ENCODE data around the gene DGKQ. TPM values are rescaled to one million over a fixed set of nuclear protein-coding genes. Genes with fewer than 3 reads are reported as not detected.
"Not testable (repeated sequence)": the region's sequence is repeated elsewhere in the genome, so short reads cannot be mapped to it uniquely, and the experiment has no call there.

Gene DGKQ
- total and polyA plus RNA-seq, 2 of the 13 experiments (the other 11 are each of a cell fraction or from before 2014, with no cell fraction given): 4.5 to 7.2 TPM

DNA sequence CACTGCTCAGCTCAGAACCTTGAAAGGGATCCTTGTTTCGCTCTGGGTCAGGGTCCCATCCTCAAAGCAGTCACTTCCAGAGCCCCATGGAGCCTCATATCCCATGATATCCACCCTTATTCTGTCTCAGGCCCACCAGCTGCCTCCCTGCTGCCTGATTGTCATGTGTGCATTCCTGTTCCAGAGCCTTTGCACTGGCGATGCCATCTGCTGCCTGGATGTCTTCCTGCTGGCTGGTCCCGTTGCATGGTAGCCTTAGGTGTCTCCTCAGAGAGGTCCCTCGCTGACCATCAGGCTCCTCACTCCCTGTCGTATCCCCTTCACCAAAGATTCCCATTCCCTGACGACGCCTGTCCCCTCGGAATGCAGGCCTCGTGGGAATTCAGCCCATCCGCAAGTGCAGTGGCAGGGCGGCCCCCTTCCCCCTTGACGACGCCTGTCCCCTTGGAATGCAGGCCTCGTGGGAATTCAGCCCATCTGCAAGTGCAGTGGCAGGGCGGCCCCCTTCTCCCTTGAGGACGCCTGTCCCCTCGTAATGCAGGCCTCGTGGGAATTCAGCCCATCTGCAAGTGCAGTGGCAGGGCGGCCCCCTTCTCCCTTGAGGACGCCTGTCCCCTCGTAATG, 26.0 kb upstream of the DGKQ start:
- H3K36me3 ChIP-seq (replicated peaks in 1 of 2; ENCODE audit: control insufficient read depth in 1 of 2, insufficient read depth in 2 of 2, low read length in 2 of 2); ATAC-seq; H3K4me3 ChIP-seq (replicated peaks in 1 of 3; ENCODE audit: insufficient read depth in 1 of 3, low read depth in 2 of 3, low read length in 3 of 3); intact Hi-C loops (cut with micrococcal nuclease; ENCODE audit: unreplicated experiment); CTCF ChIA-PET (ENCODE audit: low intra/inter-chr PET ratio, low total read pairs); H4K20me1 ChIP-seq (ENCODE audit: insufficient read depth, low read length); H3K9ac ChIP-seq (ENCODE audit: insufficient read depth, low read depth, low read length); H3K4me2 ChIP-seq (ENCODE audit: low read depth, low read length); in situ Hi-C loops (cut with HindIII; ENCODE audit: extremely low pct_ligation_motif_present, low pct_unique_long_range_greater_than_20kb); H3K27ac ChIP-seq (ENCODE audit: extremely low read length, insufficient read depth, low read length); H3K79me2 ChIP-seq (ENCODE audit: insufficient read depth, low read length); DNase-seq (ENCODE audit: low spot score); H3K9me3 ChIP-seq (ENCODE audit: low read length); H2AFZ ChIP-seq (ENCODE audit: low read length); POLR2A ChIA-PET; BruUV-seq (replicated peaks); FAIRE-seq: not testable (repeated sequence)
- Histone ChIP-seq H3K27me3 (ENCODE audit: control insufficient read depth in 1 of 2, insufficient read depth in 2 of 2, low read length in 2 of 2) (peaks cover 9 to 23% of the 10 kb centered on the region in 2 experiments; a peak in 4 of 5 replicates), H3K4me1 (ENCODE audit: insufficient read depth, low read length) (peaks cover 36% of the 10 kb centered on the region)
- 52% methylated on average over 14 of the region's 21 CpGs for WGBS (ENCODE audit: low lambda C conversion rate)

GRCh38 chr4:998096-998691, 24.8 kb upstream of the DGKQ start:
- ATAC-seq (no peak), FAIRE-seq (no peak), DNase-seq (ENCODE audit: low spot score) (no peak)
- CTCF ChIA-PET (ENCODE audit: low intra/inter-chr PET ratio, low total read pairs): no interaction called here
- in situ Hi-C loops (cut with HindIII; ENCODE audit: extremely low pct_ligation_motif_present, low pct_unique_long_range_greater_than_20kb) (no loop called here), intact Hi-C loops (cut with micrococcal nuclease; ENCODE audit: unreplicated experiment) (no loop called here)
- Histone ChIP-seq H3K9ac (ENCODE audit: insufficient read depth, low read depth, low read length) (peak overlapping the region; percentile 46; the same call in 1 of the 2 replicates), H3K4me2 (ENCODE audit: low read depth, low read length) (peak overlapping the region; percentile 74), H2AFZ (ENCODE audit: low read length) (no peak overlapping the region), H3K9me3 (ENCODE audit: low read length) (no peaks in the 10 kb centered on the region), H3K4me1 (ENCODE audit: insufficient read depth, low read length) (peaks cover 45% of the 10 kb centered on the region), H3K27ac (ENCODE audit: extremely low read length, insufficient read depth, low read length) (no peak overlapping the region), H3K36me3 (replicated peaks in 1 of 2; ENCODE audit: control insufficient read depth in 1 of 2, insufficient read depth in 2 of 2, low read length in 2 of 2) (no peaks in the 10 kb centered on the region), H3K4me3 (replicated peaks in 1 of 3; ENCODE audit: insufficient read depth in 1 of 3, low read depth in 2 of 3, low read length in 3 of 3) (peak overlapping the region in 2 of 3 experiments; percentile 52 to 71; a peak in 1 of 6 replicates), H3K79me2 (ENCODE audit: insufficient read depth, low read length) (no peaks in the 10 kb centered on the region), H3K27me3 (ENCODE audit: control insufficient read depth in 1 of 2, insufficient read depth in 2 of 2, low read length in 2 of 2) (peaks cover 7 to 22% of the 10 kb centered on the region in 2 experiments; a peak in 3 of 5 replicates), H4K20me1 (ENCODE audit: insufficient read depth, low read length) (no peaks in the 10 kb centered on the region)
- 25% methylated on average over 8 of the region's 12 CpGs for WGBS (ENCODE audit: low lambda C conversion rate)
- TF ChIP-seq, protein P1, sequence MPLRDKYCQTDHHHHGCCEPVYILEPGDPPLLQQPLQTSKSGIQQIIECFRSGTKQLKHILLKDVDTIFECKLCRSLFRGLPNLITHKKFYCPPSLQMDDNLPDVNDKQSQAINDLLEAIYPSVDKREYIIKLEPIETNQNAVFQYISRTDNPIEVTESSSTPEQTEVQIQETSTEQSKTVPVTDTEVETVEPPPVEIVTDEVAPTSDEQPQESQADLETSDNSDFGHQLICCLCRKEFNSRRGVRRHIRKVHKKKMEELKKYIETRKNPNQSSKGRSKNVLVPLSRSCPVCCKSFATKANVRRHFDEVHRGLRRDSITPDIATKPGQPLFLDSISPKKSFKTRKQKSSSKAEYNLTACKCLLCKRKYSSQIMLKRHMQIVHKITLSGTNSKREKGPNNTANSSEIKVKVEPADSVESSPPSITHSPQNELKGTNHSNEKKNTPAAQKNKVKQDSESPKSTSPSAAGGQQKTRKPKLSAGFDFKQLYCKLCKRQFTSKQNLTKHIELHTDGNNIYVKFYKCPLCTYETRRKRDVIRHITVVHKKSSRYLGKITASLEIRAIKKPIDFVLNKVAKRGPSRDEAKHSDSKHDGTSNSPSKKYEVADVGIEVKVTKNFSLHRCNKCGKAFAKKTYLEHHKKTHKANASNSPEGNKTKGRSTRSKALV (CRISPR knock-in tag; IDR thresholded peaks at IDR 0.05): 0 out of 2 replicates have a peak, but pooled peaks have one; percentile 33
- 0 out of 2 replicates have a peak, but pooled peaks have one; percentile 30 for TF ChIP-seq HNRNPL (IDR thresholded peaks at IDR 0.05; ENCODE audit: low read depth, low read length)
- TF ChIP-seq ZNF24 (IDR thresholded peaks at IDR 0.05): no peak
- BruUV-seq (replicated peaks): no TSS peak
- POLR2A ChIA-PET: no interaction called here
